Stimulated activated CD4-positive, alpha-beta T cell treated with anti-CD3 and anti-CD28 coated beads, Interleukin-4, amount 100 ng/mL, for 4 hours (primary cell): ENCODE data around the gene LGI2.
A peak's percentile ranks its signal among the peaks of the same experiment; 100 is the strongest.

Source experiments
- DNase-seq, 2 experiments: peaks; one replicate each; pipeline ENCODE4 v3.0.0-alpha.2; 2020

The LGI2 gene

DNA sequence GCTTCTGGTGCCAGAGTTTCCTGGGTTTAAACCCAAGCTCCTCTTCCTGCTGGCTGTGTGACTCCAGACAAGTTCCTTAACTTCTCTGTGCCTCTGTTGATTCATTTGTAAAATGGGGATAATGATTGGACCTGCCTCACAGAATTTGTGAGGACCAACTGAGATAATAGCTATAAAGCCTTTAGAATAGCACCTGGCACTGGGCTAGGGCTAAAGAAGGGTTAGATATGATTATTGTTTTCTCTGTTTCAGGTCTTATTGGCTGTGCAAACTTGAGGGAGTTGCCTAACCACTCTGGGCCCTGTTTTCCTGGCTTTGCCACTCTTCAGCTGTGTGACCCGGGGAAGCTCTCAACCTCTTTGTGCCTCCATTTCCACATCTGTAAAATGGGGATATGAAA is 37.8 kb downstream of the LGI2 start:
- DNase-seq, result no peak

DNA sequence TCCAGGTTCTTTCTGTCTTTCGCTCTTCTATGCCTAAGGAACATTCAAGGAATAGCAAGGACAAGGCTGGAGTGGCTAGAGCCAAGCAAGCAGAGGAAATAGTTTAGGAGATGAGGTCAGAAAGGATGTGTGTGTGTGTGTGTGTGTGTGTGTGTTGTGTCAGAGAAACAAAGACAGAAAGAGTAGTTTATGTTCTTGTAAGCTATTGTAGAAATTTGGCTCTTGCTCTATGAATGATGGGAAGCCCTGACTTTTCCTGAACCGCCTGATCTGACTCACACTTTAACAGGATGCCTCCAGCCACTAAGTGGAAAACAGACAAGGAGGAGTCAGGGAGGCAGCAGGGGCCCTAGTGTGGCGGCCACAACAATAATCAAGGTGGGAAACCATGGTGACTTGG is 39.7 kb downstream of the LGI2 start:
- no peak for DNase-seq

GRCh38 chr4:24989327-24989726 is 41.4 kb downstream of the LGI2 start:
- no peak for DNase-seq

DNA sequence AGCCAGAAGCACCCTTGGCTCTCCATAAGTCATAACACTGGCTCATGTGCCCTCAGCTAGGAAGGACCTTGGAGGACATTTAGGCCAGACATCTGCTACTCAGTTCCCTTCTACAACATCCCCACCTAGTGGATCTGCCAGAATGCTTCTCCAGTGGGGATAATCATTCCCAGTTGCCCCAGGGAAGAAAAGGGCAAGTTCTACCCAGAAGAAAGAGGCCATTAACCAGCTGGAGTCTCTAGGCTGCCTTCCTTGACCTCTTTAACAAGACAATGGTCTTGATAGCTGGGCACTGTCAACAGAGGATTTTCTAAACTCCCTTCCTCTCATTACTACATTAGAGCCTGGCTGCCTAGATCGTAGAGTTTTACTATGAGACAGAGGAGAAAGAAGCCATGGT is 42.0 kb downstream of the LGI2 start:
- DNase-seq, result no peak

GRCh38 chr4:24984602-24985532 is 45.9 kb downstream of the LGI2 start:
- DNase-seq, result no peak

DNA sequence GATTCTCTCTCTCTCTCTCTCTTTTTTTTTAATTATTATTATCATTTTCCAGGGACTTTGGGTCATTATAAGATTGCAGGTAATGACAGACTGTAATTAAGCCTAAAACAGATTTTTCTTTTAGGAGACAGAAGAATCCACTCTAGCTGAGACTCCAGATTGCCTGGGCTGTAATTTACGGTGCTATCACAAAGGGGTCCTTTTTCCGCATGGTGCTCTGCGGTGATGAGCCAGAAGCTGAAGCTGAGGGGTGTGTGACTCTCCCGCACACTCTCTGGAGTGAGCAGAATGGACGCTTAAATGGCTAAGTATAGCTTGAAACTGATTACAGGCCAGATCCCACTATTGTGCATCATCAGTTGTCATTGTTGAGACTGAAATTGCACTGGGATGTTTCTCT is 50.0 kb downstream of the LGI2 start:
- no peak for DNase-seq

DNA sequence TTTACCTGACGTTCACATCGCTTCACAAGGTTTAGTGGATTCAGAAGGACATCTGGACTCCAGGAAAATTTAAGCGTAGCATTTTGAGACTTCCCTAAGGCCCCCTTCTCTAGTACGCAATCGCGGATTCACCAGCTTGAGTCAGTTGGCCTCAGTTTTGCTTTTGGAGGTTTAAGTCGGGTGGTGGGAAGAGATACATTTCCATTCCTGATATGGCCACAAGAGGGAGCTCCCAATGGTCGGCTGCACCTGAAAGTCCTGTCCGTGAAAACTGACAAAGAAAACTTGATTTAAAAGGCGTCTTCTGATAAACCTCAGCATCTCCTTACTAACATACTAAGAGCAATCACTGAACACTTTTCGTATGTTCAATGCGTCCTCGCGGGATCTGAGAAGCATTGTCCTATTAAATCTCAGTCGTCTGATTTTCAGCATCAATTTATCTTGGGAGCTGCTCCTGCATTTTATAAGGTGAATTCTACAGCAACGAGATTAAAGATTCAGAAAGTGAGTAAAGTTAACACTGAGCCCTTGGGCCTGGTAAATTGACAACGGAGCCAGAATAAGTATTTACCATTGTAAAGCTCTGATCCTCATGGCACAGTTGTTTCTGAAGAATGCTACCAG is 50.6 kb downstream of the LGI2 start:
- peak; percentile 16 to 23 for DNase-seq

GRCh38 chr4:24979554-24979953 is 51.2 kb downstream of the LGI2 start:
- DNase-seq, result no peak

DNA sequence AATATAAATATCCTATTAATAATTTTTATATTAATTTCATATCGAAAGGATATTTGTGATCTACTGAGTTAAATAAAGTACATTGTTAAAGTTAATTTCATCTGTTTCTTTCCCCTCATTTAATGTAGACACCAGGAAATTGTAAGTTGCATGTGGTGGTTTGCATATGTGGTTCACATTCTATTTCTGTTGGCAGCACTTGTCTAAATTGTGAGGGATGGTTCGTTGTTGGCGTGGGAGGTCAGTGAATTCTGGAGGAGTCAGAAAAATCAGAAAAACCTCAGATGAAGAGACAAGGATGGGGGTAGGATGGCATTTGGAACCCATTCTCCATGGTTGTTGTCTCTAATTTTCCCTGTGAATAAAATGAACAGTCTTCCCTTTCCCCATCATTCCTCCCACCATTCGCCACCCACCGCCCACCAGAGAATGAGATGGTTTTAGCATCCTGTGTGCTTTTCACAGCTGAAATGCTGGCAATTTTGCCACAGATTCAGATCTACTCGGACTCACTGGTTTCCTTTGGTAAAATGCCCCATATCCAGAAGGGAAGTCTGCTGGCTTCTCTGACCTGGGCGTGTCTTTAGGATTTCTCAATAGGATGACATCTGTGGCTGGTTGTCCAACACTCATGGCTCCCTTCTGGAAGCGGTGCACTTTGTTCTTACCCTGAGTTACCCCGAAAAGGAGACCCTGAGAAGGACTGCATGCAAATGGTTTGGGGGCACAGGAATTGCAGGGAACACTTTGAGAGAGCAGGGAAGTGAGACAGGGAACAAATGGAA is 52.3 kb downstream of the LGI2 start:
- no peak for DNase-seq

- DNase-seq, result no peak
Observed at GRCh38 chr4:24975510-24975909, 55.2 kb downstream of the LGI2 start.

- DNase-seq, result no peak
Observed at GRCh38 chr4:24973747-24974601, 56.8 kb downstream of the LGI2 start.

GRCh38 chr4:24973404-24973746 is 57.4 kb downstream of the LGI2 start:
- no peak for DNase-seq

DNA sequence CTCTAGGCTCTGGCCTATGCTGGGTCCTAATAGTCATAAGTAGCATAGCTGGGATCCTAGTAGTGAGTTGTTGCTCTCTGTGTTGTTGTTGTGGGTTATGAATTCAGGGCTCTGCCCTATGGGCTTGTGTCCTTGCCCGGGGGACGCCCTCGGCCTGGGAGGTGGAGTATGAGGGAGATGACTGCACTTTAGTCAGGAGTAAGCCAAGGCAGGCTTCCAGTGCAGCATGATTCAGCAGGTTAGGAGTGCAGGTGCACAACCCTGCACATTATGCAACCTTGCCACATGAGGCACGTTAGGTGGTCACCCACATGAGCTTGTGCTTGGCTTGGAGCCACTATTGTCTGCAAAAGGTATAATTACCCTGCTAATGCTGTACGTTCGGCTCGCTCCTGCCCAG is 59.6 kb downstream of the LGI2 start:
- no peak for DNase-seq

- no peak for DNase-seq
Observed at GRCh38 chr4:24970635-24971034, 60.1 kb downstream of the LGI2 start.

DNA sequence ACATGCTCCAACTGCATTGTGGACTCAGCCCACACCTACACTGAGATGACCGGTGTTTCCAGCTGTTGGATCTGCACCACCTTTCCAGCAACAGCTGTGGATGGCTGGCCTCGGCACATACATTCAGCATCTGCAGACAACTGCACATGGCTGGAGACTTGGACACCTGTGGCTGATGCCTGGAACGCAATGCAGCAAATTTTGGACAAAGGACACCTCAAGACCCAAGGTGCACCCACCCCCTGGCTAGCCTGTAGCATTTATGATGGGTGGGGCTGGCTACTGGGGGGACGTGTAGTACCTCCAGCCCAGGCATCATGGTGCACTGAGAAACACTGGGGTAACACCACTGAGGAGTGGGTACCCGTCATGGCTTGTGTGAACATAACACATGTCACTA is 60.6 kb downstream of the LGI2 start:
- no peak for DNase-seq

DNA sequence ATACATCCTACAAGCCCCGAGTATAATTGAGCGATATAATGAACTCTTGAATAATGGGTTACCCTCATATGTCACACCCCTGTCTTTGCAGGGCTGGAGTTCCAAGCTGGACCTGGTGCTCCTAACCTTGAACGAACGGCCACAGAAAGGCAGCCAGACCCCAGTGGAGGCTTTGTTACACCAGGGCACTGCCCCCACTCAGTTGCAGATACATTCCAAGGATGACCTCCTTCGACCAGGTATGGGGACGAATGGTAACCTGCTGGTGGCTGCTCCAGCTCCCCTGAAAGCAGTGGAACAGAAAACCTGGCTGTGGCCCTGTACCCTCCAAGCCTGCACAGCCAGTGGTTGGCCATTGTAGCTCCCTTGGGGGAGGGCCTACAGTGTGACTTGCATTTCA is 61.3 kb downstream of the LGI2 start:
- DNase-seq, result no peak

DNA sequence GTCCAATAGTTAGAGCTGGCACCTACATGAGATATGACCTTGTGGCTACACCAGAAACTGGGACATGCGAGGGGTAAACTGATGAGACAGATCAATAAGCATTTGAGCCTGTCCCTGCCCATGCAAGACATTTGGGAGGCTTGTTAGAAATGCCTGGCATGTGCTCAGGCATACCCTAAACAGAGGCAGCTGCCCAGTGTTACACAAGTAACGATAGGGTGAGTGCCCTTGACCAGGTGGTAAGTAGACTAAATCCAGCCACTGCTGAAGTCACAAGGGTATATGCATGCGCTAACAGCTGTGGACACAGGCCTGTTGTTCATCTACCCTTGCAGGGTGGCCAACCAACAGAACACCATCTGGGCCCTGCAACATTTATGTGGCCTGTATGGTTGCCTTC is 61.8 kb downstream of the LGI2 start:
- no peak for DNase-seq

DNA sequence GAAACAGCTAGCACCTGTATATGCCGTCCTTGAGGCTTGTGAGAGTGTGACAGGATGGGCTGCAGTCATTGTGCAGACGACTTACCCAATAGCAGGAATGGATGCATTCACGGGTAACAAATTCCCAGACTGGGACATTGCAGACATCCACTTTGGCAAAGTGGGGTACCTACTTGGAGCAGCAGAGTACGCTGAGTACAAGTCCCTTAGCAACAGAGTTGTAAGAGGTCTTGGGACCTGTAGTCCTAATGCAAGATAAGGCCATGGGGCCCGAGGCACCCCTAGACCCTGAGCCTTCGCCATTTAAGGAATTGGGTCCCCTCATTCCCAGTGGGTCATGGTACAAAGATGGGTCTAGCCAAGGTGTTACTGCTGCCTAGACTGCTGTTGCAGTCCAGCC is 62.5 kb downstream of the LGI2 start:
- DNase-seq, result no peak

- no peak for DNase-seq
Observed at GRCh38 chr4:24967346-24967745, 63.4 kb downstream of the LGI2 start.

GRCh38 chr4:24966076-24966475 is 64.7 kb downstream of the LGI2 start:
- no peak for DNase-seq

DNA sequence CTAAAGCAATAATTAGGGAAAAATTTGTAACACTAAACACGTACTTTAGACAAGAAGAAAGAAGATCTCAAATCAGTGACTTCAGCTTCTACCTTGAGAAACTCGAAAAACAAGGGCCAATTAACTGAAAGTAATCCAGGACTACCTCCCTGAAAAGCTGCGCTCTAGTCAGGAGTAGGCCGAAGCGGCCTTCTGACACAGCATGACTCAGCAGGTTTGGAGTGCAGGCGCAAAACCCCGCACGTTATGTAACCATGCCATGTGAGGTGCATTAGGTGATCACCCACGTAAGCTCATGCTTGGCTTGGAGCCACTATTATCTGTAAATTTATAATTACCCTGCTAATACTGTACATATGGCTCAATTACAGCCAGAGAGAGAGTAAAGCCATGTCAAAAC is 65.1 kb downstream of the LGI2 start:
- DNase-seq, result no peak

DNA sequence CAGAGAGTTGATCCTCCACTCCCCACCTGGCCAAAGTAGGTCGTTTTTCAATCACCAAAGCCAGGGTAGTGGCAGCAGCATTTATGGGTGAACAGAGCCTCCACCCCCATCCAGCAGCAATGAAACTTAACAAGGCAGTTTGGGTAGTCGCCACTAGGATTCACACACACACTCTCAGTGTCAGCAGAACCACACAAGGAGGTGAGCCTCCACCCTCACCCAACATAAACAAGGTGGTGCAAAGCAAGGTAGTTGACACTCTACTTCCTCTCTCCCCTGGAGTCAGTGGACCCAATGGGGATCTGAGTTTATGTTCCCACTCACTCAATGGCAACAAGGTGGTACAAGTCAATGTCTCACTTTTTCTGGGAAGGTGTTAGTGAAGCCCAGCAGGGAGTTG is 67.5 kb downstream of the LGI2 start:
- DNase-seq, result no peak

- DNase-seq, result no peak
Observed at GRCh38 chr4:24957886-24958285, 72.9 kb downstream of the LGI2 start.
